K562 (cell line): ENCODE data around the gene SAXO2. TPM values are rescaled to one million over a fixed set of nuclear protein-coding genes. Genes with fewer than 3 reads are reported as not detected.

Experiments
- ATAC-seq: fragments of 200-7000 bp; cut with Tn5 transposase; 3 replicates; pipeline ENCODE4 v1.9.1; 2020; ENCODE audit warnings: moderate library complexity
- BruUV-seq: library from RNA; stranded (reverse); fragments of 400-500 nt; replicated peaks from 2 replicates; lab custom pipeline; 2021; lab: Mats Ljungman, UMichigan
- CTCF ChIA-PET: fragments of 300-600 bp; formaldehyde crosslinking; extraction: SDS; loops from one replicate; lab custom pipeline; 2021; ENCODE audit warnings: low intra/inter-chr PET ratio; lab: Yijun Ruan, JAX
- POLR2A ChIA-PET: fragments of 300-600, 350-650 bp; sonication (Branson Sonifier 250); formaldehyde crosslinking; extraction: SDS; loops from one replicate; lab custom pipeline; 2021; ENCODE audit warnings: antibody characterized with exemption, inconsistent platforms; lab: Yijun Ruan, JAX
- DNase-seq, 4 experiments: peaks; one replicate each; pipeline versions ENCODE4 v3.0.0 to v3.0.0-alpha.2; 2011 to 2018; ENCODE audit warnings: low spot score in 3 of 4, mixed read lengths in 3 of 4; ENCODE audit errors: extremely low read depth in 1 of 4
- FAIRE-seq: peaks from 2 replicates; lab custom pipeline; 2011; peaks lifted over from hg19 to GRCh38; lab: Jason Lieb, UNC
- H2AFZ ChIP-seq: 2 replicates; pipeline ENCODE4 v1.6.0; 2011; ENCODE audit warnings: low read depth, low read length, control low read depth, inconsistent platforms
- H3K27ac ChIP-seq: fragments of 200-600 bp; 3 replicates; pipeline ENCODE4 v1.8.0; 2011; ENCODE audit warnings: low read depth, mild to moderate bottlenecking, control low read depth, inconsistent platforms, low read length, moderate library complexity, mixed read lengths; ENCODE audit errors: extremely low read depth
- H3K27me3 ChIP-seq, 2 experiments: fragments of 300-600 bp in 1 of 2; 2 replicates in 1 of 2; 3 replicates in 1 of 2; pipeline versions ENCODE4 v1.6.0 to v1.8.0; 2011; ENCODE audit warnings: inconsistent platforms in 2 of 2, low read length in 2 of 2, mild to moderate bottlenecking in 1 of 2, mixed read lengths in 1 of 2, moderate library complexity in 1 of 2; ENCODE audit not compliant: control insufficient read depth in 2 of 2, insufficient read depth in 2 of 2
- H3K36me3 ChIP-seq: fragments of 300-600 bp; 3 replicates; pipeline ENCODE4 v1.8.0; 2011; ENCODE audit warnings: mild to moderate bottlenecking, low read length, inconsistent platforms; ENCODE audit not compliant: control insufficient read depth, insufficient read depth
- H3K4me1 ChIP-seq, 2 experiments: fragments of 200-600 bp in 1 of 2; replicated peaks in 1 of 2; 2 replicates in 1 of 2; 3 replicates in 1 of 2; pipeline versions ENCODE4 v1.5.1 to v1.8.0; 2011; ENCODE audit warnings: inconsistent platforms in 2 of 2, low read length in 2 of 2, mild to moderate bottlenecking in 1 of 2, mixed read lengths in 1 of 2, moderate library complexity in 1 of 2; ENCODE audit not compliant: control insufficient read depth in 2 of 2, insufficient read depth in 2 of 2
- H3K4me2 ChIP-seq: 2 replicates; pipeline ENCODE4 v1.6.1; 2011; ENCODE audit warnings: low read length, control low read depth, inconsistent platforms, mixed read lengths; ENCODE audit not compliant: insufficient read depth
- H3K4me3 ChIP-seq: fragments of 200-600 bp; sonication (generic), shearing (Covaris generic); 2 replicates; pipeline ENCODE4 v1.5.1; 2016; ENCODE audit warnings: control low read depth, inconsistent platforms
- H3K79me2 ChIP-seq: fragments of 200-600 bp; 3 replicates; pipeline ENCODE4 v1.8.0; 2011; ENCODE audit warnings: low read length, inconsistent platforms; ENCODE audit not compliant: control insufficient read depth, insufficient read depth
- H3K9ac ChIP-seq, 2 experiments: 2 replicates each; pipeline versions ENCODE4 v1.6.0 to v1.6.1; 2011; ENCODE audit warnings: low read depth in 2 of 2, low read length in 2 of 2, control low read depth in 1 of 2, inconsistent platforms in 1 of 2, mild to moderate bottlenecking in 1 of 2, mixed read lengths in 1 of 2; ENCODE audit not compliant: insufficient read depth in 1 of 2
- H3K9me1 ChIP-seq: one replicate; pipeline ENCODE4 v1.6.0; 2011; ENCODE audit warnings: inconsistent platforms, mild to moderate bottlenecking, low read length, moderate library complexity; ENCODE audit not compliant: control insufficient read depth, insufficient read depth
- H3K9me3 ChIP-seq: replicated peaks from 2 replicates; pipeline ENCODE4 v1.5.1; 2011; ENCODE audit warnings: low read depth, low read length, inconsistent platforms; ENCODE audit not compliant: control insufficient read depth, insufficient read depth
- H4K20me1 ChIP-seq: replicated peaks from 2 replicates; pipeline ENCODE4 v1.6.1; 2011; ENCODE audit warnings: low read length, inconsistent platforms, mixed read lengths; ENCODE audit not compliant: control insufficient read depth, insufficient read depth
- BRD9 ChIP-seq: fragments of 450-650 bp; IDR thresholded peaks from 2 replicates; pipeline ENCODE4 v1.6.1; 2018; ENCODE audit warnings: low read depth; ENCODE audit not compliant: partially characterized antibody
- CCAR2 ChIP-seq: fragments of 200-400 bp; formaldehyde crosslinking; IDR thresholded peaks from 2 replicates; pipeline ENCODE4 v1.6.1; 2017; ENCODE audit warnings: mild to moderate bottlenecking, low read depth, low read length
- CHAMP1 ChIP-seq: fragments of 450-650 bp; IDR thresholded peaks from 2 replicates; pipeline ENCODE4 v1.6.1; 2016; ENCODE audit warnings: mild to moderate bottlenecking
- ETS2 ChIP-seq: IDR thresholded peaks from 2 replicates; pipeline ENCODE4 v1.6.1; 2016; ENCODE audit warnings: borderline replicate concordance, missing genetic modification characterization, mild to moderate bottlenecking, moderate library complexity, missing compliant biosample characterization; ENCODE audit not compliant: poor library complexity, severe bottlenecking
- MAZ ChIP-seq, 2 experiments: fragments of 450-650 bp in 1 of 2; sonication (generic) in 1 of 2; formaldehyde crosslinking; IDR thresholded peaks in 1 of 2; conservative IDR thresholded peaks in 1 of 2; 2 replicates each; pipeline versions ENCODE4 v1.4.0 to v1.5.0; 2020; ENCODE audit warnings: mild to moderate bottlenecking in 1 of 2, missing genetic modification reagents in 1 of 2
- RBM15 ChIP-seq: fragments of 200-400 bp; formaldehyde crosslinking; IDR thresholded peaks from 2 replicates; pipeline ENCODE4 v1.6.1; 2018; ENCODE audit warnings: mild to moderate bottlenecking, low read length, moderate library complexity; ENCODE audit not compliant: insufficient read depth
- SIRT6 ChIP-seq: IDR thresholded peaks from one replicate; pipeline ENCODE4 v1.6.1; 2012; ENCODE audit warnings: low read depth, mild to moderate bottlenecking, control low read depth, inconsistent platforms, low read length, moderate library complexity
- SRF ChIP-seq, 2 experiments: fragments of 250-450, 450-650 bp in 1 of 2; sonication (Bioruptor Pico) in 1 of 2; sonication (generic) in 1 of 2; formaldehyde crosslinking; IDR thresholded peaks; 2 replicates each; pipeline versions ENCODE4 v1.5.0 to v1.5.1; 2020 to 2022; ENCODE audit warnings: mild to moderate bottlenecking in 1 of 2, missing genetic modification reagents in 1 of 2
- ZEB2 ChIP-seq: fragments of 450-650 bp; IDR thresholded peaks from 2 replicates; pipeline ENCODE4 v1.6.1; 2016
- ZNF384 ChIP-seq: IDR thresholded peaks from 2 replicates; pipeline ENCODE4 v1.6.1; 2012; ENCODE audit warnings: low read depth, low read length, improper control_type of control experiment
- ZNF76 ChIP-seq: fragments of 250-450 bp; sonication (Bioruptor Pico); IDR thresholded peaks from 2 replicates; pipeline ENCODE4 v1.4.0; 2020; ENCODE audit warnings: mild to moderate bottlenecking, moderate library complexity, borderline replicate concordance
- WGBS: fragments of 100-300 bp; shearing (Covaris generic); methylation state at CpG from one replicate; pipeline ENCODE4 v1.1.6; 2016; ENCODE audit warnings: low coverage, mixed read lengths; ENCODE audit not compliant: insufficient coverage; ENCODE audit errors: missing lambda C conversion rate; 5-methylcytosine and 5-hydroxymethylcytosine counted together
- in situ Hi-C: fragments of 300-500 bp; cut with MboI; formaldehyde crosslinking; loops from 4 replicates; pipeline ENCODE4 v1.15.0; 2018; ENCODE audit warnings: inconsistent platforms, mixed read lengths
- intact Hi-C: fragments of 100-400 bp; cut with micrococcal nuclease; formaldehyde crosslinking; loops from 2 replicates; pipeline ENCODE4 v1.14.2; 2022
- polyA plus RNA-seq, 8 experiments: library from polyadenylated mRNA; depleted of rRNA in 4 of 8; stranded (reverse) in 5 of 8; unstranded in 3 of 8; fragments of >200 nt; fragmentation: Nextera tagmentation in 2 of 8; fragmentation: Illumina TruSeq in 1 of 8; extraction: Ambion mirVana in 2 of 8; extraction: Trizol in 1 of 8; gene quantifications; 2 replicates each; pipeline versions ENCODE4 v1.2.1 to v1.2.3, GENCODE V29; 2011 to 2014; ENCODE audit warnings: inconsistent platforms in 1 of 8, missing spikeins in 1 of 8
- total RNA-seq, 7 experiments: library from RNA; depleted of rRNA in 6 of 7; stranded (reverse); fragments of >200 nt in 6 of 7; fragmentation: Illumina TruSeq in 2 of 7; extraction: Trizol in 2 of 7; gene quantifications; 2 replicates each; pipeline versions ENCODE4 v1.2.1 to v1.2.3, GENCODE V29; 2011 to 2021; ENCODE audit warnings: low replicate concordance in 1 of 7
- TF ChIP-seq, protein P1 (sequence below): IDR thresholded peaks from 3 replicates; pipeline ENCODE4 v1.6.1; 2011; ENCODE audit warnings: borderline replicate concordance, mild to moderate bottlenecking, moderate library complexity; ENCODE audit not compliant: insufficient read length; ENCODE audit errors: extremely low read depth
- TF ChIP-seq, protein P2 (sequence below): sonication (generic); formaldehyde crosslinking; IDR thresholded peaks from 2 replicates; pipeline ENCODE4 v1.8.0; 2022; ENCODE audit warnings: missing genetic modification reagents, mild to moderate bottlenecking, borderline replicate concordance

Gene SAXO2
- total and polyA plus RNA-seq, 9 of the 15 experiments (the other 6 are each of a cell fraction or from before 2014, with no cell fraction given) = 3.1 to 14.2 (median 8.2) TPM

DNA sequence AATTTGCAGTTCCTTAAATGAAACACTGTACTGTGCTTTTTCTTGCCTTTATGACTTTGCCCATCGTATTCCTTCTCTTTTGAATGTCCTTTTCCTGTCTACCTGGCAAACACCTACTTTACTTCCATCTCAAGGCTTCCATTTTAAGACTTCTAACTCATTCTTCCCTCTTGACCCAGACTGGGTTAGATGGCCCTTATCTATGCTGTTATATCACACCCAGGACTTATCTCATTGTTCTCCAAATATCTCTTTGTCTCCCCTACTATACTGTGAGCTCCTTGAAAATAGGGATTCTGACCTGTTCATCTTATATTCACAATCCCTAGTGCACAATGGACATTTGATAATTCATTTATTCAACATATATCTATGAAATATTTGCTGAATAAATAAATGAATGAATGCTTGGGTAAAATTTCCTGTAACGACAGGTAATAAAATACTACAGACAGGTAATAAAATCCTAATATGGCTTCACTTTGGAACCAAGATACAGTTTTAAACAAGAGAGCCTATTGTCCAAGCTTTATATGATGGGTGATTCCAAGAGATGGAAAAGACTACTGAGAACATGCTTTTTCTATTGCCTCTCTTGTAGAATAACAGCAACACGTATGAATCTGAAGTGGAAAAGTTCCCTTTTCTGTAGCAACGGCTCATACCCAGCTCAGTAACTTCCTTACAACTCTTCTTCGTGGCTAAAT lies 22.8 kb upstream of the SAXO2 start:
- H3K9ac ChIP-seq = no peak overlapping the region
- ChIA-PET CTCF (no interaction called here), POLR2A (interaction anchor here (0.6 kb wide), 1 partner anchor 18 kb away, joined by 3 read pairs; no protein-coding TSS in a partner anchor)
- intact Hi-C loops = no loop called here
- no peaks in the 10 kb centered on the region for H3K27me3 ChIP-seq
- H4K20me1 ChIP-seq = no peaks in the 10 kb centered on the region
- H3K27ac ChIP-seq = no peak overlapping the region
- H3K9me1 ChIP-seq = no peaks in the 10 kb centered on the region
- no peak overlapping the region for H3K4me2 ChIP-seq
- H3K4me1 ChIP-seq = no peaks in the 10 kb centered on the region
- H3K36me3 ChIP-seq = peaks cover 29% of the 10 kb centered on the region; the same call in 2 of the 3 replicates
- in situ Hi-C loops = loop anchor here (5.0 kb wide), 1 partner anchor 1857 kb away; no protein-coding TSS in a partner anchor
- H3K79me2 ChIP-seq = no peaks in the 10 kb centered on the region
- no peak for ATAC-seq
- BruUV-seq = no TSS peak
- WGBS = 90% methylated on average over 5 of the region's 5 CpGs
- H3K9me3 ChIP-seq = no peaks in the 10 kb centered on the region
- DNase-seq = no peak
- no peak for FAIRE-seq
- H2AFZ ChIP-seq = no peak overlapping the region
- no peak overlapping the region for H3K4me3 ChIP-seq
- TF ChIP-seq, protein P1, sequence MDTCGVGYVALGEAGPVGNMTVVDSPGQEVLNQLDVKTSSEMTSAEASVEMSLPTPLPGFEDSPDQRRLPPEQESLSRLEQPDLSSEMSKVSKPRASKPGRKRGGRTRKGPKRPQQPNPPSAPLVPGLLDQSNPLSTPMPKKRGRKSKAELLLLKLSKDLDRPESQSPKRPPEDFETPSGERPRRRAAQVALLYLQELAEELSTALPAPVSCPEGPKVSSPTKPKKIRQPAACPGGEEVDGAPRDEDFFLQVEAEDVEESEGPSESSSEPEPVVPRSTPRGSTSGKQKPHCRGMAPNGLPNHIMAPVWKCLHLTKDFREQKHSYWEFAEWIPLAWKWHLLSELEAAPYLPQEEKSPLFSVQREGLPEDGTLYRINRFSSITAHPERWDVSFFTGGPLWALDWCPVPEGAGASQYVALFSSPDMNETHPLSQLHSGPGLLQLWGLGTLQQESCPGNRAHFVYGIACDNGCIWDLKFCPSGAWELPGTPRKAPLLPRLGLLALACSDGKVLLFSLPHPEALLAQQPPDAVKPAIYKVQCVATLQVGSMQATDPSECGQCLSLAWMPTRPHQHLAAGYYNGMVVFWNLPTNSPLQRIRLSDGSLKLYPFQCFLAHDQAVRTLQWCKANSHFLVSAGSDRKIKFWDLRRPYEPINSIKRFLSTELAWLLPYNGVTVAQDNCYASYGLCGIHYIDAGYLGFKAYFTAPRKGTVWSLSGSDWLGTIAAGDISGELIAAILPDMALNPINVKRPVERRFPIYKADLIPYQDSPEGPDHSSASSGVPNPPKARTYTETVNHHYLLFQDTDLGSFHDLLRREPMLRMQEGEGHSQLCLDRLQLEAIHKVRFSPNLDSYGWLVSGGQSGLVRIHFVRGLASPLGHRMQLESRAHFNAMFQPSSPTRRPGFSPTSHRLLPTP = no peak
- TF ChIP-seq MAZ (CRISPR knock-in tag; conservative IDR thresholded peaks at IDR 0.05 in 1 of 2, IDR thresholded peaks at IDR 0.05 in 1 of 2) (no peak), ZNF76 (no peak), ZNF384 (no peak), RBM15 (no peak), CCAR2 (no peak), BRD9 (no peak), ZEB2 (no peak), SIRT6 (no peak), CHAMP1 (no peak), ETS2 (no peak), SRF (CRISPR knock-in tag; IDR thresholded peaks at IDR 0.05) (no peak)
- TF ChIP-seq, protein P2, sequence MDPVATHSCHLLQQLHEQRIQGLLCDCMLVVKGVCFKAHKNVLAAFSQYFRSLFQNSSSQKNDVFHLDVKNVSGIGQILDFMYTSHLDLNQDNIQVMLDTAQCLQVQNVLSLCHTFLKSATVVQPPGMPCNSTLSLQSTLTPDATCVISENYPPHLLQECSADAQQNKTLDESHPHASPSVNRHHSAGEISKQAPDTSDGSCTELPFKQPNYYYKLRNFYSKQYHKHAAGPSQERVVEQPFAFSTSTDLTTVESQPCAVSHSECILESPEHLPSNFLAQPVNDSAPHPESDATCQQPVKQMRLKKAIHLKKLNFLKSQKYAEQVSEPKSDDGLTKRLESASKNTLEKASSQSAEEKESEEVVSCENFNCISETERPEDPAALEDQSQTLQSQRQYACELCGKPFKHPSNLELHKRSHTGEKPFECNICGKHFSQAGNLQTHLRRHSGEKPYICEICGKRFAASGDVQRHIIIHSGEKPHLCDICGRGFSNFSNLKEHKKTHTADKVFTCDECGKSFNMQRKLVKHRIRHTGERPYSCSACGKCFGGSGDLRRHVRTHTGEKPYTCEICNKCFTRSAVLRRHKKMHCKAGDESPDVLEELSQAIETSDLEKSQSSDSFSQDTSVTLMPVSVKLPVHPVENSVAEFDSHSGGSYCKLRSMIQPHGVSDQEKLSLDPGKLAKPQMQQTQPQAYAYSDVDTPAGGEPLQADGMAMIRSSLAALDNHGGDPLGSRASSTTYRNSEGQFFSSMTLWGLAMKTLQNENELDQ (CRISPR knock-in tag) = no peak
